Stomach (tissue), 9 donors: Measurements from ENCODE around the gene IPCEF1. TPM values are rescaled to one million over a fixed set of nuclear protein-coding genes. Genes with fewer than 3 reads are reported as not detected.

Experiments
- DNase-seq, 2 donors: peaks; one replicate each; pipeline versions ENCODE4 v3.0.0 to v3.0.0-alpha.2; 2013 to 2019
- H3K27ac ChIP-seq, 5 donors: fragments of 200-600 bp in 4 of 5; sonication (generic) in 4 of 5; one replicate each; pipeline ENCODE4 v1.5.1; 2013 to 2019; ENCODE audit warnings: mild to moderate bottlenecking in 1 of 5, moderate library complexity in 1 of 5
- H3K27me3 ChIP-seq, 3 donors: fragments of 200-600 bp; sonication (generic); one replicate each; pipeline ENCODE4 v1.5.1; 2017 to 2019; ENCODE audit warnings: mixed run types in 1 of 3
- H3K36me3 ChIP-seq, 4 donors: fragments of 200-600 bp; sonication (generic); 1 replicate in 3 of 4; 2 replicates in 1 of 4; pipeline ENCODE4 v1.5.1; 2016 to 2019
- H3K4me1 ChIP-seq, 4 donors: fragments of 200-600 bp; sonication (generic); one replicate each; pipeline ENCODE4 v1.5.1; 2016 to 2019
- H3K4me3 ChIP-seq, 4 donors: fragments of 200-600 bp; sonication (generic) in 3 of 4; one replicate each; pipeline ENCODE4 v1.5.1; 2016 to 2019; ENCODE audit warnings: mild to moderate bottlenecking in 1 of 4
- H3K9me3 ChIP-seq, 4 donors: fragments of 200-600 bp; sonication (generic); one replicate each; pipeline ENCODE4 v1.5.1; 2016 to 2019
- EP300 ChIP-seq: sonication (generic); formaldehyde crosslinking; IDR thresholded peaks from one replicate; pipeline ENCODE4 v1.6.1; 2017; ENCODE audit warnings: antibody characterized with exemption
- POLR2A ChIP-seq, 4 donors: fragments of 450-650 bp; IDR thresholded peaks; one replicate each; pipeline ENCODE4 v1.6.1; 2016; ENCODE audit warnings: antibody characterized with exemption in 4 of 4, control low read depth in 2 of 4, mild to moderate bottlenecking in 1 of 4, moderate library complexity in 1 of 4
- POLR2AphosphoS5 ChIP-seq, 3 donors: sonication (generic); formaldehyde crosslinking; IDR thresholded peaks; one replicate each; pipeline ENCODE4 v1.6.1; 2016; ENCODE audit warnings: antibody characterized with exemption in 3 of 3
- WGBS, 5 donors: extraction: QIAGEN DNeasy Blood & Tissue Kit in 3 of 5; methylation state at CpG; one replicate each; pipeline versions ENCODE4 v1.1.5 to v1.1.7; 2013 to 2018; 5-methylcytosine and 5-hydroxymethylcytosine counted together
- intact Hi-C: fragments of 100-400 bp; cut with DNase I; formaldehyde crosslinking; loops from one replicate; pipeline ENCODE4 v1.15.1; 2023; ENCODE audit warnings: low total_unique reads
- polyA plus RNA-seq, 3 donors: library from polyadenylated mRNA; stranded (reverse); fragments of 200-250 nt; gene quantifications; one replicate each; pipeline ENCODE4 v1.2.3, GENCODE V29; 2013
- total RNA-seq, 5 donors: library from RNA; depleted of rRNA; stranded (reverse); fragments of >200 nt; gene quantifications; one replicate each; pipeline versions ENCODE4 v1.1.0 to v1.2.3, GENCODE V29; 2014 to 2016
- TF ChIP-seq, protein P1 (sequence below), 7 experiments: fragments of 450-650 bp in 4 of 7; fragments of 200-600 bp in 3 of 7; sonication (generic) in 3 of 7; IDR thresholded peaks; one replicate each; pipeline ENCODE4 v1.5.1; 2016 to 2019; ENCODE audit warnings: antibody characterized with exemption in 7 of 7, control low read depth in 2 of 7, mild to moderate bottlenecking in 1 of 7
- donor health status: healthy with polysubstance abuse.
- donor health status: Bipolar disorder and iron deficiency.
- donor health status: healthy.

Gene IPCEF1
- total and polyA plus RNA-seq, 8 donors, result under 0.01 to 47.1 (median 1.4) TPM; not detected in 2

DNA sequence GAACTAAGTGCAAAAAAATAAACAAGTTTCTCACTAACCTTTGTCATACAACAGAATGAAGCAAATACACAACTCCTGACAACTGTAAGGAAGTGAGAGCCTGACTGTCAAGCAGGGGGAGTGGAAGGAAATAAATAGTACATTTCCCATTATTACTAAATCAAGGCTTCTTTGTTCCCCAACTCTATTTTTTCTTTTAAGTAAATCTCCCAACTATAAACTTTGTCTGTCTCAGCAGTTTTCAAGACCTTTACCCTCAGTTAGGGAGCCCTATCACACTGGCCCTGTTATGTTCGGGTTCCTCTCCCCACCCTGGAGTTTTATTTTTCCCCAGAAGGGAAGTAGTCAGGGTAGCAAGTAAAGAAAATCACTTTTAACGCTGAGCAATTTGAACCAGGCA, 24.1 kb upstream of the IPCEF1 start:
- Histone ChIP-seq H3K9me3 (peaks cover 0 to 5% (median 0%) of the 10 kb centered on the region in 4 donors), H3K4me3 (no peak overlapping the region), H3K27me3 (no peaks in the 10 kb centered on the region), H3K4me1 (peaks cover 0 to 10% (median 7%) of the 10 kb centered on the region in 4 donors), H3K27ac (no peak overlapping the region), H3K36me3 (no peaks in the 10 kb centered on the region)
- WGBS, 5 donors, result 35 to 45% (median 35%) methylated on average over 2 of the region's 2 CpGs
- TF ChIP-seq POLR2A (IDR thresholded peaks at IDR 0.05) (no peak), POLR2AphosphoS5 (IDR thresholded peaks at IDR 0.05) (no peak), EP300 (no peak)
- TF ChIP-seq, protein P1, sequence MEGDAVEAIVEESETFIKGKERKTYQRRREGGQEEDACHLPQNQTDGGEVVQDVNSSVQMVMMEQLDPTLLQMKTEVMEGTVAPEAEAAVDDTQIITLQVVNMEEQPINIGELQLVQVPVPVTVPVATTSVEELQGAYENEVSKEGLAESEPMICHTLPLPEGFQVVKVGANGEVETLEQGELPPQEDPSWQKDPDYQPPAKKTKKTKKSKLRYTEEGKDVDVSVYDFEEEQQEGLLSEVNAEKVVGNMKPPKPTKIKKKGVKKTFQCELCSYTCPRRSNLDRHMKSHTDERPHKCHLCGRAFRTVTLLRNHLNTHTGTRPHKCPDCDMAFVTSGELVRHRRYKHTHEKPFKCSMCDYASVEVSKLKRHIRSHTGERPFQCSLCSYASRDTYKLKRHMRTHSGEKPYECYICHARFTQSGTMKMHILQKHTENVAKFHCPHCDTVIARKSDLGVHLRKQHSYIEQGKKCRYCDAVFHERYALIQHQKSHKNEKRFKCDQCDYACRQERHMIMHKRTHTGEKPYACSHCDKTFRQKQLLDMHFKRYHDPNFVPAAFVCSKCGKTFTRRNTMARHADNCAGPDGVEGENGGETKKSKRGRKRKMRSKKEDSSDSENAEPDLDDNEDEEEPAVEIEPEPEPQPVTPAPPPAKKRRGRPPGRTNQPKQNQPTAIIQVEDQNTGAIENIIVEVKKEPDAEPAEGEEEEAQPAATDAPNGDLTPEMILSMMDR (IDR thresholded peaks at IDR 0.05), result no peak
- DNase-seq, result no peak
- intact Hi-C loops, result no loop called here

DNA sequence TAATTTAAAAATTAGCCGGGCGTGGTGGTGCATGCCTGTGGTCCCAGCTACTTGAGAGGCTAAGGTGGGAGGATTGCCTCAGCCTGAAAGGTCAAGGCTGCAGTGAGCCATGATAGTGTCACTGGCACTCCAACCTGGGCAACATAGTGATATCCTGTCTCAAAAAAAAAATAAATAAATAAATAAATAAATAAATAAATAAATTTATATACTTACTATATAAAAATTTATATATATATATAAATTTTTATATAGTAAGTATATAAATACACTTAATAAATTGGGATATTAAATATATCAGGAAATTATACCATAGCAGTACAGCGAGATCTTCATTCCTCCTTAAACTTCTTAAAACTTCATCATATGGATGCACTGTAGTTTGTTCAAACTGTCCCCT, 23.0 kb upstream of the IPCEF1 start:
- Histone ChIP-seq H3K27ac (no peak overlapping the region), H3K4me1 (peaks cover 0 to 6% (median 6%) of the 10 kb centered on the region in 4 donors), H3K9me3 (peaks cover 0 to 5% (median 0%) of the 10 kb centered on the region in 4 donors), H3K4me3 (no peak overlapping the region), H3K27me3 (no peaks in the 10 kb centered on the region), H3K36me3 (no peaks in the 10 kb centered on the region)
- intact Hi-C loops, result no loop called here
- TF ChIP-seq, protein P1 (IDR thresholded peaks at IDR 0.05), result no peak
- TF ChIP-seq POLR2AphosphoS5 (IDR thresholded peaks at IDR 0.05) (no peak), EP300 (no peak), POLR2A (IDR thresholded peaks at IDR 0.05) (no peak)
- no peak for DNase-seq
- WGBS, 5 donors, result 93 to 98% (median 96%) methylated on average over 3 of the region's 3 CpGs

DNA sequence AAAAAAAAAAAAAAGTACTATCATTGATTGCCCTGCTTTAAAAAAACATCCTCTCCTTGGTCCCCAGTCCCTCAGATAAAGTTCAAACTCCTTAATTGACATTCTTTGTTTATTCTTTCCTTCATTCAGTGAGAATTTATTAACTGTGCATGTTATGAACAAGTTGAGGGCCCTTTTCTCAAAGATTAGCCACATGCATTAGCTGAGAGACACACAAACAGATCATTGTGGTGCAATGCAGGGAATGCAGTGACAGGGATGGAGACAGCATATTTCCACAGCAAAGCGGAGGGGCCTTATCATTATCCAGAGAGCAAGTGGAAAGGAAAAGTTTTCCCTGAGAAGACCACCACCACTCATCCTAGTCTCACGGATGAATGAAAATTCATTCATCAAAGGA, 21.9 kb upstream of the IPCEF1 start:
- Histone ChIP-seq H3K36me3 (no peaks in the 10 kb centered on the region), H3K9me3 (peaks cover 0 to 5% (median 2%) of the 10 kb centered on the region in 4 donors), H3K27me3 (no peaks in the 10 kb centered on the region), H3K27ac (no peak overlapping the region), H3K4me3 (no peak overlapping the region), H3K4me1 (no peaks in the 10 kb centered on the region)
- TF ChIP-seq POLR2AphosphoS5 (IDR thresholded peaks at IDR 0.05), result no peak
- TF ChIP-seq EP300, result no peak
- TF ChIP-seq, protein P1 (IDR thresholded peaks at IDR 0.05), result no peak
- TF ChIP-seq POLR2A (IDR thresholded peaks at IDR 0.05), result no peak
- no peak for DNase-seq
- intact Hi-C loops, result no loop called here
- 84 to 93% (median 88%) methylated on average over 2 of the region's 2 CpGs for WGBS, 5 donors

DNA sequence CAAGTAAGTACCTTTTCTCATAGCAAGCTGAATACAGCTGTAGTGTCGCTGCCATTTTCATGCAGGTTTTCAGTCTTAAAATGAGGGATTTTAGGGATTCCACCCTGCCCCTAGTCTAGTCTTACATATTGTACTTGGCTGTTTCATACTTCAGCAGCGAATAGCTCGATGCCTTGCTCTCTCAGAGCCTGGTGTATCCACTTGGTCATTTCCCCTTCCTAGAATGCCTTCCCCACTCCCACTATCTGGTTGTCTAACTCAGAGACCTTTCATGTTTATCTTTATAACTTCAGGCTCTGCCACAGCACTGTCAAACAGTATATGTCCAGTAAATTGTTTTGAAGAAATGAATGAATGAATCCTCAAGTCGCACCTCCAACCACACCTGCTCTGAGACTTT, 21.1 kb upstream of the IPCEF1 start:
- WGBS, 5 donors, result 89 to 93% (median 93%) methylated on average over 4 of the region's 4 CpGs
- no peaks in the 10 kb centered on the region for H3K4me1 ChIP-seq

More for the DNA sequence above, 21.1 kb upstream of the IPCEF1 start:
- no peak for DNase-seq
- no peaks in the 10 kb centered on the region for H3K27me3 ChIP-seq
- H3K9me3 ChIP-seq, result peaks cover 0 to 4% (median 0%) of the 10 kb centered on the region in 4 donors
- no peak overlapping the region for H3K4me3 ChIP-seq
- TF ChIP-seq EP300, result no peak
- TF ChIP-seq POLR2A (IDR thresholded peaks at IDR 0.05), result no peak
- no peak for TF ChIP-seq POLR2AphosphoS5 (IDR thresholded peaks at IDR 0.05)
- TF ChIP-seq, protein P1 (IDR thresholded peaks at IDR 0.05), result no peak
- H3K36me3 ChIP-seq, result no peaks in the 10 kb centered on the region
- no peak overlapping the region for H3K27ac ChIP-seq
- intact Hi-C loops, result no loop called here
